ENCODE measurements around the gene PUM1.
"Not testable (repeated sequence)": the region's sequence is repeated elsewhere in the genome, so short reads cannot be mapped to it uniquely, and the experiment has no call there.

PUM1 gene

GRCh38 chr1:30977511-30977910, 88.0 kb downstream of the PUM1 start:
- in situ Hi-C loops (cut with MboI; ENCODE audit: low sequenced_read_pairs, unreplicated experiment) = no loop called here
- no peak for DNase-seq (ENCODE audit: low spot score)
- no peak for TF ChIP-seq CTCF (IDR thresholded peaks at IDR 0.05; ENCODE audit: borderline replicate concordance, control extremely low read depth, extremely low read depth, insufficient read depth, missing control alignments)

GRCh38 chr1:30977105-30977504, 88.4 kb downstream of the PUM1 start:
- no peak for DNase-seq (ENCODE audit: low spot score)
- no peak for TF ChIP-seq CTCF (IDR thresholded peaks at IDR 0.05; ENCODE audit: borderline replicate concordance, control extremely low read depth, extremely low read depth, insufficient read depth, missing control alignments)
- in situ Hi-C loops (cut with MboI; ENCODE audit: low sequenced_read_pairs, unreplicated experiment) = no loop called here

- DNase-seq (ENCODE audit: low spot score) = no peak
- no peak for TF ChIP-seq CTCF (IDR thresholded peaks at IDR 0.05; ENCODE audit: borderline replicate concordance, control extremely low read depth, extremely low read depth, insufficient read depth, missing control alignments)
- in situ Hi-C loops (cut with MboI; ENCODE audit: low sequenced_read_pairs, unreplicated experiment) = no loop called here
These were observed 89.4 kb downstream of the PUM1 start for GRCh38 chr1:30976143-30976542.

- TF ChIP-seq CTCF (IDR thresholded peaks at IDR 0.05; ENCODE audit: borderline replicate concordance, control extremely low read depth, extremely low read depth, insufficient read depth, missing control alignments) = no peak
- DNase-seq (ENCODE audit: low spot score) = no peak
- in situ Hi-C loops (cut with MboI; ENCODE audit: low sequenced_read_pairs, unreplicated experiment) = no loop called here
These were observed 90.3 kb downstream of the PUM1 start for GRCh38 chr1:30975217-30975616.

GRCh38 chr1:30974536-30974935, 91.0 kb downstream of the PUM1 start:
- no peak for DNase-seq (ENCODE audit: low spot score)
- no peak for TF ChIP-seq CTCF (IDR thresholded peaks at IDR 0.05; ENCODE audit: borderline replicate concordance, control extremely low read depth, extremely low read depth, insufficient read depth, missing control alignments)
- in situ Hi-C loops (cut with MboI; ENCODE audit: low sequenced_read_pairs, unreplicated experiment) = no loop called here

- in situ Hi-C loops (cut with MboI; ENCODE audit: low sequenced_read_pairs, unreplicated experiment); DNase-seq (ENCODE audit: low spot score): not testable (repeated sequence)
These were observed 93.2 kb downstream of the PUM1 start for GRCh38 chr1:30972349-30972748.

- no peak for TF ChIP-seq CTCF (IDR thresholded peaks at IDR 0.05; ENCODE audit: borderline replicate concordance, control extremely low read depth, extremely low read depth, insufficient read depth, missing control alignments)
- no peak for DNase-seq (ENCODE audit: low spot score)
- in situ Hi-C loops (cut with MboI; ENCODE audit: low sequenced_read_pairs, unreplicated experiment) = no loop called here
These were observed 94.0 kb downstream of the PUM1 start for GRCh38 chr1:30971496-30971895.

Data from GM13976 (cell line).